GM23248 (cell line): ENCODE measurements around the gene GCGR. TPM values are rescaled to one million over a fixed set of nuclear protein-coding genes. Genes with fewer than 3 reads are reported as not detected.
"Not testable (repeated sequence)": the region's sequence is repeated elsewhere in the genome, so short reads cannot be mapped to it uniquely, and the experiment has no call there.

ENCODE experiments used
- DNase-seq: peaks from one replicate; pipeline ENCODE4 v3.0.0-alpha.2; 2015
- H2AFZ ChIP-seq: fragments of 200-600 bp; sonication (generic); 2 replicates; pipeline ENCODE4 v1.6.1; 2016; ENCODE audit warnings: antibody characterized with exemption
- H3F3A ChIP-seq: fragments of 200-600 bp; sonication (generic); 2 replicates; pipeline ENCODE4 v1.6.1; 2016; ENCODE audit warnings: mild to moderate bottlenecking, antibody characterized with exemption, mixed run types; ENCODE audit not compliant: insufficient read depth
- H3K27ac ChIP-seq: fragments of 200-600 bp; sonication (generic); 2 replicates; pipeline ENCODE4 v1.5.1; 2016; ENCODE audit warnings: mild to moderate bottlenecking
- H3K27me3 ChIP-seq: fragments of 200-600 bp; sonication (generic); replicated peaks from 2 replicates; pipeline ENCODE4 v1.6.1; 2016; ENCODE audit warnings: mild to moderate bottlenecking; ENCODE audit not compliant: insufficient read depth
- H3K36me3 ChIP-seq: fragments of 200-600 bp; sonication (generic); 2 replicates; pipeline ENCODE4 v1.6.1; 2016; ENCODE audit warnings: low read depth, mild to moderate bottlenecking
- H3K4me1 ChIP-seq: fragments of 200-600 bp; sonication (generic); 2 replicates; pipeline ENCODE4 v1.6.1; 2016; ENCODE audit warnings: mild to moderate bottlenecking; ENCODE audit not compliant: insufficient read depth
- H3K4me2 ChIP-seq: fragments of 200-600 bp; sonication (generic); one replicate; pipeline ENCODE4 v1.6.1; 2016; ENCODE audit warnings: mild to moderate bottlenecking; ENCODE audit not compliant: unreplicated experiment
- H3K4me3 ChIP-seq: fragments of 200-600 bp; sonication (generic); 2 replicates; pipeline ENCODE4 v1.5.1; 2016; ENCODE audit warnings: mild to moderate bottlenecking
- H3K79me2 ChIP-seq: fragments of 200-600 bp; sonication (generic); 2 replicates; pipeline ENCODE4 v1.6.1; 2016; ENCODE audit warnings: mild to moderate bottlenecking; ENCODE audit not compliant: insufficient read depth
- H3K9ac ChIP-seq: fragments of 200-600 bp; sonication (generic); 2 replicates; pipeline ENCODE4 v1.6.1; 2016; ENCODE audit warnings: mild to moderate bottlenecking
- H3K9me2 ChIP-seq: fragments of 200-600 bp; sonication (generic); 2 replicates; pipeline ENCODE4 v1.6.1; 2016; ENCODE audit warnings: mixed run types, mild to moderate bottlenecking, moderate library complexity; ENCODE audit not compliant: insufficient read depth
- H3K9me3 ChIP-seq: fragments of 200-600 bp; sonication (generic); one replicate; pipeline ENCODE4 v1.6.1; 2017; ENCODE audit warnings: low read depth
- H4K20me1 ChIP-seq: fragments of 200-600 bp; sonication (generic); 2 replicates; pipeline ENCODE4 v1.6.0; 2016; ENCODE audit not compliant: insufficient read depth
- EZH2 ChIP-seq: fragments of 200-600 bp; sonication (generic); IDR thresholded peaks from 2 replicates; pipeline ENCODE4 v1.6.1; 2018; ENCODE audit warnings: antibody characterized with exemption, mild to moderate bottlenecking; ENCODE audit not compliant: insufficient read depth, poor library complexity, severe bottlenecking
- EZH2phosphoT487 ChIP-seq: fragments of 200-600 bp; sonication (generic); IDR thresholded peaks from 2 replicates; pipeline ENCODE4 v1.6.1; 2018; ENCODE audit warnings: antibody characterized with exemption, moderate library complexity, mild to moderate bottlenecking, low read depth; ENCODE audit not compliant: insufficient read depth
- WGBS, 2 experiments: methylation state at CpG; one replicate each; pipeline ENCODE4 v1.1.6; 2015 to 2017; ENCODE audit warnings: low lambda C conversion rate in 2 of 2, low coverage in 1 of 2; ENCODE audit errors: missing lambda C conversion rate in 2 of 2; 5-methylcytosine and 5-hydroxymethylcytosine counted together
- in situ Hi-C: fragments of 300-500 bp; cut with MboI; formaldehyde crosslinking; loops from 2 replicates; pipeline ENCODE4 v1.15.0; 2020
- polyA plus RNA-seq: library from polyadenylated mRNA; unstranded; fragments of >200 nt; fragmentation: Nextera tagmentation; extraction: Ambion mirVana; gene quantifications from 2 replicates; pipeline ENCODE4 v1.2.1, GENCODE V29; 2016
- total RNA-seq: library from RNA; depleted of rRNA; stranded (reverse); fragments of >200 nt; shearing (Covaris generic); gene quantifications from 2 replicates; pipeline ENCODE4 v1.2.3, GENCODE V29; 2014

Gene GCGR
- total and polyA plus RNA-seq, 2 experiments from 2014 or later = not detected

GRCh38 chr17:81839301-81839700, 35.4 kb downstream of the GCGR start:
- no peak overlapping the region for H2AFZ ChIP-seq
- no peaks in the 10 kb centered on the region for H3K27me3 ChIP-seq

GRCh38 chr17:81840059-81840458, 36.1 kb downstream of the GCGR start:
- peaks cover 27% of the 10 kb centered on the region for H3F3A ChIP-seq
- H3K79me2 ChIP-seq, in situ Hi-C loops, H3K4me1 ChIP-seq, DNase-seq, H3K9me2 ChIP-seq, H4K20me1 ChIP-seq, H3K9me3 ChIP-seq, H3K9ac ChIP-seq, H3K4me2 ChIP-seq, H3K27me3 ChIP-seq, H3K27ac ChIP-seq, H3K4me3 ChIP-seq, H3K36me3 ChIP-seq, H2AFZ ChIP-seq: not testable (repeated sequence)
- WGBS, 2 experiments = 95 to 99% methylated on average over 5 of the region's 5 CpGs

More at GRCh38 chr17:81839301-81839700, 35.4 kb downstream of the GCGR start:
- DNase-seq = no peak
- H3F3A ChIP-seq = peaks cover 22% of the 10 kb centered on the region
- no peaks in the 10 kb centered on the region for H3K9me3 ChIP-seq
- H3K36me3 ChIP-seq = peaks cover 8% of the 10 kb centered on the region; the same call in 1 of the 2 replicates
- H3K4me2 ChIP-seq = no peak overlapping the region
- no peak overlapping the region for H3K27ac ChIP-seq
- 85 to 87% methylated on average over 14 to 15 of the region's 15 CpGs for WGBS, 2 experiments
- in situ Hi-C loops = no loop called here
- H3K4me1 ChIP-seq = no peaks in the 10 kb centered on the region
- no peaks in the 10 kb centered on the region for H3K79me2 ChIP-seq
- no peak overlapping the region for H3K4me3 ChIP-seq
- TF ChIP-seq EZH2 = no peak
- no peak for TF ChIP-seq EZH2phosphoT487
- H3K9me2 ChIP-seq = no peaks in the 10 kb centered on the region
- H4K20me1 ChIP-seq = no peaks in the 10 kb centered on the region
- H3K9ac ChIP-seq = no peak overlapping the region

DNA sequence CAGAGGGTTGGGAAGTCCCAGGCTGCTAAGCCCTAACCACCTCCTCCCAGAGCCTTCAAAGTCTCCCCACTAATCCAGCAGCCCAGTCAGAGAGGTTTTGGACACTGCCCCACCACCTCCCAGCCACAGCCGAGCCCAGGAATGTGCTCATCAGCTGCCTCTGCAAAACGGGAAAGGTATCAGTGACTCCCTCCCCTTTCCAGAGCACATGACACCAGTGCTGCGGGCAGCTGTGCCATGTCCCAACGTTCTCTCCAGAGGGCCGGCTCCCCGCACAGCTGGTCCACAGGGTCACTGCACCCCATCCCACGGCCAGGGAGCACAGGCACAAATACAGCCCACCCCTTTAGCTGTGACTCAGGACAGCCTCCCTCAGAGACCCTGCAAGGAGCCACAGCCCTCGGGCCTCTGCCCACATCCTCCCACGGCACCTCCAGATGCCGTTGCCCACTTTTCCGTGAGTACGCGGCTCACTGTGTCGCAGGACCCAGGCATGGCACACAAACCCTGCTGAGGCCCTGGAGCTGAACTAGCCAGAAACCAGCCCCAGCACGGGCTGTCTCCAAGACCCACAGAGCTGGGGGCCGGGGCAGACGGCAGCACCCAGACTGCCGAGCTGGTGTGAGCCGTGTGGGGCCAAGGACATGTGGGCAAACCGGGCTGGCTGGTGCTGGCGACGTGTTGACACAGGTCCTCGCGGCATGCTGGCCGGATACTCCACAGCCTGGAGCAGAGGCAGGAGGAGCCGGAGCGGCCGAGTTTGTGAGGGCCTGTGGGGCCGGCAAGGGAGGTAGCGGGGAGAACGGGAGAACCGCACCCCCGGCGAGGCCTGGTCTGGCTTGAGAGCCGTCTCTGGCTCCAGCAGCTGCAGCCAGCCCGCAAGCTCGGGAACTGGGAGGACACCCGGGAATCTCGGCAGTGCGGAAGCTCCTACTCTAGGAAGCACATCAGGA, 37.2 kb downstream of the GCGR start:
- no peak overlapping the region for H3K4me3 ChIP-seq
- DNase-seq = no peak

GRCh38 chr17:81841866-81842265, 37.9 kb downstream of the GCGR start:
- Histone ChIP-seq H3K9me2 (no peaks in the 10 kb centered on the region), H3K4me1 (no peaks in the 10 kb centered on the region), H3K4me3 (no peak overlapping the region), H3K79me2 (peaks cover 7% of the 10 kb centered on the region; the same call in 1 of the 2 replicates), H2AFZ (no peak overlapping the region), H3F3A (peaks cover 41% of the 10 kb centered on the region), H3K27ac (no peak overlapping the region), H4K20me1 (no peaks in the 10 kb centered on the region), H3K36me3 (peaks cover 18% of the 10 kb centered on the region; the same call in 1 of the 2 replicates), H3K9ac (no peak overlapping the region), H3K4me2 (no peak overlapping the region), H3K9me3 (no peaks in the 10 kb centered on the region), H3K27me3 (no peaks in the 10 kb centered on the region)
- in situ Hi-C loops = no loop called here
- 86 to 91% methylated on average over 15 of the region's 15 CpGs for WGBS, 2 experiments
- TF ChIP-seq EZH2phosphoT487 (no peak), EZH2 (no peak)
- DNase-seq = no peak

More for the DNA sequence above, 37.2 kb downstream of the GCGR start:
- no peaks in the 10 kb centered on the region for H3K9me3 ChIP-seq
- no peaks in the 10 kb centered on the region for H3K27me3 ChIP-seq
- no peak for TF ChIP-seq EZH2
- no peak for TF ChIP-seq EZH2phosphoT487
- no peak overlapping the region for H3K9ac ChIP-seq
- 79 to 81% methylated on average over 38 to 39 of the region's 40 CpGs for WGBS, 2 experiments
- no peaks in the 10 kb centered on the region for H3K9me2 ChIP-seq
- no peak overlapping the region for H2AFZ ChIP-seq
- no peaks in the 10 kb centered on the region for H4K20me1 ChIP-seq
- H3K4me2 ChIP-seq = no peak overlapping the region
- no peak overlapping the region for H3K27ac ChIP-seq
- in situ Hi-C loops = no loop called here
- H3K79me2 ChIP-seq = no peaks in the 10 kb centered on the region
- peaks cover 15% of the 10 kb centered on the region; the same call in 1 of the 2 replicates for H3K36me3 ChIP-seq
- peaks cover 34% of the 10 kb centered on the region for H3F3A ChIP-seq
- no peaks in the 10 kb centered on the region for H3K4me1 ChIP-seq
